ENCODE results near the gene TMEM234. TPM values are rescaled to one million over a fixed set of nuclear protein-coding genes. Genes with fewer than 3 reads are reported as not detected.

TMEM234 gene
- total RNA-seq, 2 experiments from 2014 or later, result 15.7 to 16.5 TPM

- POLR2A ChIA-PET, result interaction anchor here (0.9 to 7.2 kb wide), 21 partner anchors 11 to 377 kb away, joined by 3 to 183 read pairs (median 5); partner anchors contain the start of genes BSDC1, CCDC28B, HDAC1 and KPNA6
- peaks cover 33% of the 10 kb centered on the region for H3K36me3 Mint-ChIP-seq
- no peaks in the 10 kb centered on the region for H3K9me3 Mint-ChIP-seq
- peak overlapping the region; percentile 99 for H3K27ac Mint-ChIP-seq
- peak; percentile 80 for DNase-seq
- H3K27me3 Mint-ChIP-seq, result no peaks in the 10 kb centered on the region
- ATAC-seq (ENCODE audit: low read depth), result peak; percentile 69
- peaks cover 50% of the 10 kb centered on the region for H3K4me1 Mint-ChIP-seq
- H3K4me3 Mint-ChIP-seq, result peak overlapping the region; percentile 99
Measured at GRCh38 chr1:32249831-32250525, 27.8 kb upstream of the TMEM234 start.

- peak; percentile 10 for ATAC-seq (ENCODE audit: low read depth)
- POLR2A ChIA-PET, result interaction anchor here (0.6 to 7.2 kb wide), 14 partner anchors 9 to 235 kb away, joined by 3 to 183 read pairs (median 8); partner anchors contain the start of genes CCDC28B, EIF3I, HDAC1 and IQCC
- H3K27me3 Mint-ChIP-seq, result no peaks in the 10 kb centered on the region
- no peaks in the 10 kb centered on the region for H3K9me3 Mint-ChIP-seq
- peak; percentile 85 for DNase-seq
- peak overlapping the region; percentile 99 for H3K27ac Mint-ChIP-seq
- peaks cover 45% of the 10 kb centered on the region for H3K4me1 Mint-ChIP-seq
- peak overlapping the region; percentile 99 for H3K4me3 Mint-ChIP-seq
- H3K36me3 Mint-ChIP-seq, result peaks cover 20% of the 10 kb centered on the region
Measured at GRCh38 chr1:32247983-32248889, 26.1 kb upstream of the TMEM234 start.

DNA sequence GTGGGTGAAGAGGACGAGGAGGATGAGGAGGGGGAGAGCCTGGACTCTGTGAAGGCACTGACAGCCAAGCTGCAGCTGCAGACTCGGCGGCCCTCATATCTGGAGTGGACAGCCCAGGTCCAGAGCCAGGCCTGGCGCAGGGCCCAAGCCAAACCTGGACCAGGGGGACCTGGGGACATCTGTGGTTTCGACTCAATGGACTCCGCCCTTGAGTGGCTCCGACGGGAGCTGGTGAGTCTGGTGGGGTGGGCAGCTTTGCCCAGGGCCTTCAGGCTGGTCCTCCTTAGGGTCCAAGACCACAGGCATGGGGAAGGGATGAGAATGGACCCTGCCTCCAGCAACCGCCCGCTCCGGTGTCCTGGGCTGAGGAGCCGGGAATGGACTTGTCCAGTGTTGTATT is 25.3 kb upstream of the TMEM234 start:
- H3K9me3 Mint-ChIP-seq, result no peaks in the 10 kb centered on the region
- ATAC-seq (ENCODE audit: low read depth), result no peak
- POLR2A ChIA-PET, result interaction anchor here (1.4 to 7.2 kb wide), 6 partner anchors 17 to 89 kb away, joined by 4 to 183 read pairs (median 15); partner anchors contain the start of genes HDAC1, IQCC and MARCKSL1
- peaks cover 13% of the 10 kb centered on the region for H3K36me3 Mint-ChIP-seq
- no peak for DNase-seq
- H3K27ac Mint-ChIP-seq, result peak overlapping the region; percentile 99
- peaks cover 44% of the 10 kb centered on the region for H3K4me1 Mint-ChIP-seq
- H3K27me3 Mint-ChIP-seq, result no peaks in the 10 kb centered on the region
- H3K4me3 Mint-ChIP-seq, result peak overlapping the region; percentile 86

DNA sequence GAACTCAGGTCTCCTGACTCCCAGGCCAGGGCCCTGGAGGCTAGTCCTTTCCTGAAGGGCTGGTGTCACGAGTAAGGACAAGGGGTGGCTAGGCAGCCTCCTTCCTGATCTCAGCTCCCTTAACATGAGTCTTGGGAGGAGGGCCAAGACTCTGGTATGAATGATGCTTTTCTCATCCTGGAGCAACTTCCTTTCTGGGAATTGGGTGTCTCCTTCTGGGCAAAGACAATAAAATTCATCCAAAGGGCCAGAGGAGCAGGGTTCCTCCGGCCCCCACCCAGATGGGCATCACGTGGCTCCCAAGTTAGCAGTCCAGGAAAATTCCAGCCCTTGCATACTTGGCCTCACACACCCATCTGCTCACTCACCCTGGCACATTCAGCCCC is 24.7 kb upstream of the TMEM234 start, which contains the start of gene FAM167B:
Gene FAM167B, plus strand, starts transcription at position 335 of the 386 bp plus-strand sequence. CDS start 200 bp downstream, outside the sequence.
- H3K4me1 Mint-ChIP-seq, result peaks cover 46% of the 10 kb centered on the region
- H3K27me3 Mint-ChIP-seq, result no peaks in the 10 kb centered on the region
- POLR2A ChIA-PET, result interaction anchor here (1.8 kb wide), 1 partner anchor 41 kb away, joined by 6 read pairs; the partner anchor contains the start of gene IQCC
- peaks cover 8% of the 10 kb centered on the region for H3K36me3 Mint-ChIP-seq
- H3K4me3 Mint-ChIP-seq, result peak within 1 kb of the TSS; percentile 86
- H3K27ac Mint-ChIP-seq, result peak within 1 kb of the TSS; percentile 99
- ATAC-seq (ENCODE audit: low read depth) (no peak), DNase-seq (no peak)
- H3K9me3 Mint-ChIP-seq, result no peaks in the 10 kb centered on the region

DNA sequence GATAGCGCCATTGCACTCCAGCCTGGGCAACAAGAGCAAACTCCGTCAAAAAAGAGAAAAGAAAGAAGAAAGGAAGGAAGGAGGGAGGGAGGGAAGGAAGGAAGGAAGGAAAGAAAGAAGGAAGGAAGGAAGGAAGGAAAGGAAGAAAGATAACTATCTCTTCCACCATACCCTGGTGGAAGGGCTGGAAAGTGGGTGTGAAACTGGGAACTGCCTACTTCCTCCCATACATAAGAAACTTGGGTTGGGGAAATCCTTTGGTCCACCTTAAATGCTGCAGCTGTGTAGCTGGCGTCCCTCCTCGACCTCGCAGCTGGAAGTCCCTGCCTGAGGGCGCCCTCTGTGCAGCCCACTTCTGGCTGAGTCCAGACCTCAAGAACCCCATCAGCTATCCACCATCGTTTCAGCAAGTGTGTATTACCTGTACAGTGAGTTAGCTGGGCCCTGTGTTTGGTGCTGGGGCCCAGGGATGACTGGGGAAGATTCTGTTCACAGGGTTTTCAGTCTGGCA is 20.2 kb upstream of the TMEM234 start:
- DNase-seq, result no peak
- H3K4me1 Mint-ChIP-seq, result peaks cover 25% of the 10 kb centered on the region
- no peak overlapping the region for H3K27ac Mint-ChIP-seq
- H3K36me3 Mint-ChIP-seq, result no peaks in the 10 kb centered on the region
- H3K4me3 Mint-ChIP-seq, result peak overlapping the region; percentile 6
- POLR2A ChIA-PET, result interaction anchor here (0.6 to 6.5 kb wide), 9 partner anchors 8 to 89 kb away, joined by 3 to 69 read pairs (median 3); partner anchors contain the start of genes CCDC28B and LCK
- H3K27me3 Mint-ChIP-seq, result no peaks in the 10 kb centered on the region
- ATAC-seq (ENCODE audit: low read depth), result no peak
- no peaks in the 10 kb centered on the region for H3K9me3 Mint-ChIP-seq

- Mint-ChIP-seq H3K27me3 (no peaks in the 10 kb centered on the region), H3K27ac (peak overlapping the region; percentile 79)
- DNase-seq, result peak; percentile 63
Measured at GRCh38 chr1:32241001-32241763, 19.0 kb upstream of the TMEM234 start.

GRCh38 chr1:32240140-32240951 is 18.2 kb upstream of the TMEM234 start:
- Mint-ChIP-seq H3K27ac (peak overlapping the region; percentile 79), H3K4me1 (peaks cover 14% of the 10 kb centered on the region), H3K4me3 (peak overlapping the region; percentile 84), H3K36me3 (no peaks in the 10 kb centered on the region), H3K27me3 (no peaks in the 10 kb centered on the region), H3K9me3 (no peaks in the 10 kb centered on the region)
- POLR2A ChIA-PET, result interaction anchor here (0.6 to 6.5 kb wide), 21 partner anchors 10 to 168 kb away, joined by 3 to 69 read pairs (median 5); partner anchors contain the start of genes EIF3I, HDAC1, IQCC and LCK
- peak; percentile 66 for DNase-seq
- peak; percentile 59 for ATAC-seq (ENCODE audit: low read depth)

More at GRCh38 chr1:32241001-32241763, 19.0 kb upstream of the TMEM234 start:
- peak; percentile 65 for ATAC-seq (ENCODE audit: low read depth)
- Mint-ChIP-seq H3K4me1 (peaks cover 15% of the 10 kb centered on the region), H3K9me3 (no peaks in the 10 kb centered on the region), H3K36me3 (no peaks in the 10 kb centered on the region), H3K4me3 (peak overlapping the region; percentile 84)
- POLR2A ChIA-PET, result interaction anchor here (0.5 to 6.5 kb wide), 22 partner anchors 9 to 168 kb away, joined by 3 to 69 read pairs (median 5); partner anchors contain the start of genes EIF3I, HDAC1, IQCC and LCK

GRCh38 chr1:32239790-32240139 is 17.6 kb upstream of the TMEM234 start:
- peaks cover 14% of the 10 kb centered on the region for H3K4me1 Mint-ChIP-seq
- peak overlapping the region; percentile 84 for H3K4me3 Mint-ChIP-seq
- DNase-seq, result no peak
- ATAC-seq (ENCODE audit: low read depth), result no peak
- H3K27ac Mint-ChIP-seq, result no peak overlapping the region
- no peaks in the 10 kb centered on the region for H3K27me3 Mint-ChIP-seq
- POLR2A ChIA-PET, result interaction anchor here (1.5 to 6.5 kb wide), 6 partner anchors 10 to 132 kb away, joined by 6 to 69 read pairs (median 13); partner anchors contain the start of genes EIF3I, HDAC1, LCK and TMEM234
- no peaks in the 10 kb centered on the region for H3K36me3 Mint-ChIP-seq
- no peaks in the 10 kb centered on the region for H3K9me3 Mint-ChIP-seq

- no peaks in the 10 kb centered on the region for H3K36me3 Mint-ChIP-seq
- DNase-seq (no peak), ATAC-seq (ENCODE audit: low read depth) (no peak)
- peak overlapping the region; percentile 84 for H3K4me3 Mint-ChIP-seq
- POLR2A ChIA-PET, result interaction anchor here (1.6 to 6.5 kb wide), 3 partner anchors 11 to 17 kb away, joined by 7 to 69 read pairs (median 16); partner anchors contain the start of genes EIF3I, LCK and TMEM234
- no peaks in the 10 kb centered on the region for H3K27me3 Mint-ChIP-seq
- no peaks in the 10 kb centered on the region for H3K9me3 Mint-ChIP-seq
- H3K27ac Mint-ChIP-seq, result no peak overlapping the region
- peaks cover 14% of the 10 kb centered on the region for H3K4me1 Mint-ChIP-seq
Measured at GRCh38 chr1:32239337-32239736, 17.2 kb upstream of the TMEM234 start.

DNA sequence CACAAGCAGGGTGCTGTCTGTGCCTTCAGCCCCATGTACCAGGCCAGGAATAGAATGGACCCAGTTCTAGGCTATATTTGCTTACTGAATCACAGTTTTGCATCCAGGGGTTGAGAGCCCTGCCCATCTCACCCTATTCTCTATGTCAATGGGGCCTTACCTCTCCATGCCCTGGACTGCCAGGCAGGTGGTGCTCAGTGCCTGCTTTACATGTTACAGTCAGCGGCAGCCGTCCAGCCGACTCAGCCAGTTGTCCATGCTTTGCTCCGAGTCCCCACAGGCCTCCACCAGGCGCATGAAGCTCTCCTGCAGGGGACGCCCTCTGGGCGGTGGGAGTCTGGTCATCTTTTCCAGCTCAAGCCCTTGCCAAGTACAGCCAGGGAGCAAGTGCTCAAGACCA is 12.6 kb upstream of the TMEM234 start:
- POLR2A ChIA-PET, result interaction anchor here (1.3 kb wide), 1 partner anchor 54 kb away, joined by 4 read pairs; no protein-coding TSS in a partner anchor

DNA sequence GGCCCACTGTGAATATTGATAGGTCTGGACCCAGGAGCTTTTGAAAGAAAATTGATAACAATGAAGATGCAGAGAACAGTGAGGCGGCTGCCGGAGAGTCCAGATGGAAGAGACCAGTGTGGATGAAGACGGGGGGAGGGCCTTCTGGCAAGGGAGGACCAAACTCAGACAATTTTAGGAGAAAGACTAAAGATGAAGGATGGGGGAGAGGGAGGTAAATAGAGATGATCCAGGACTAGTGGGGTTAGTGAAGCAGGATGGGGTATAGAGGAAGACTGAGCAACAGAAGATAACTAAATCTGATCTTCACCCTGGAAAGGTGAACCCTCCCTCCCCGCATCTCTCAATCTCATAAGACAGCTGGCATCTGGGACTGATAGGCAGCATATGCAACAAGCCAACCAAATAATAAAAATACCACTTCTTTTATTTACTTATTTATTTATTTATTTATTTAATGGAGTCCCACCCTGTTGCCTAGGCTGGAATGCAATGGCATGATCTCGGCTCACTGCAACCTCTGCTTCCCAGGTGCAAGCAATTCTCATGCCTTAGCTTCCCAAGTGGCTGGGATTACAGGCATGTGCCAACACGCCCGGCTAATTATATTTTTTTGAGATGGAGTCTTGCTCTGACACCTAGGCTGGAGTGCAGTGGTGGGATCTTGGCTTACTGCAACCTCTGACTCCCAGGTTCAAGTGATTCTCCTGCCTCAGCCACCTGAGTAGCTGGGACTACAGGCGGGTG is 10.6 kb upstream of the TMEM234 start:
- ATAC-seq (ENCODE audit: low read depth), result no peak
- Mint-ChIP-seq H3K4me1 (no peaks in the 10 kb centered on the region), H3K4me3 (no peak overlapping the region), H3K36me3 (peaks cover 5% of the 10 kb centered on the region), H3K27me3 (no peaks in the 10 kb centered on the region), H3K27ac (peak overlapping the region; percentile 65), H3K9me3 (no peaks in the 10 kb centered on the region)
- POLR2A ChIA-PET, result interaction anchor here (1.1 kb wide), 1 partner anchor 10 kb away, joined by 3 read pairs; no protein-coding TSS in a partner anchor
- DNase-seq, result no peak

More for the DNA sequence above, 12.6 kb upstream of the TMEM234 start:
- ATAC-seq (ENCODE audit: low read depth) (no peak), DNase-seq (no peak)
- Mint-ChIP-seq H3K27me3 (no peaks in the 10 kb centered on the region), H3K36me3 (no peaks in the 10 kb centered on the region), H3K9me3 (no peaks in the 10 kb centered on the region), H3K4me3 (no peak overlapping the region), H3K4me1 (peaks cover 3% of the 10 kb centered on the region), H3K27ac (no peak overlapping the region)

All from activated naive CD8-positive, alpha-beta T cell treated with anti-CD3 and anti-CD28 coated beads, Interleukin-2, amount 10 ng/mL, durations not matched to agents 7 days and 5 days (primary cell).